Neural progenitor cell (in vitro differentiated cells): ENCODE results near the gene RNF166. TPM values are rescaled to one million over a fixed set of nuclear protein-coding genes. Genes with fewer than 3 reads are reported as not detected.

Experiments
- DNase-seq: peaks from one replicate; pipeline ENCODE4 v3.0.0-alpha.2; 2016; ENCODE audit warnings: low spot score
- H2AFZ ChIP-seq: fragments of 200-600 bp; sonication (generic); replicated peaks from 2 replicates; pipeline ENCODE4 v1.6.1; 2016; ENCODE audit warnings: antibody characterized with exemption
- H3F3A ChIP-seq: fragments of 200-600 bp; sonication (generic); 2 replicates; pipeline ENCODE4 v1.6.1; 2016; ENCODE audit warnings: antibody characterized with exemption, low read depth
- H3K27ac ChIP-seq: fragments of 200-600 bp; sonication (generic); 2 replicates; pipeline ENCODE4 v1.5.1; 2016; ENCODE audit warnings: mild to moderate bottlenecking
- H3K27me3 ChIP-seq: fragments of 200-600 bp; sonication (generic); 2 replicates; pipeline ENCODE4 v1.6.1; 2016; ENCODE audit warnings: mild to moderate bottlenecking, moderate library complexity
- H3K36me3 ChIP-seq: fragments of 200-600 bp; sonication (generic); 2 replicates; pipeline ENCODE4 v1.5.1; 2016
- H3K4me1 ChIP-seq: fragments of 200-600 bp; sonication (generic); 2 replicates; pipeline ENCODE4 v1.6.1; 2016; ENCODE audit warnings: mixed run types
- H3K4me2 ChIP-seq: fragments of 200-600 bp; sonication (generic); 2 replicates; pipeline ENCODE4 v1.6.1; 2016
- H3K4me3 ChIP-seq: fragments of 200-600 bp; sonication (generic); 2 replicates; pipeline ENCODE4 v1.5.1; 2016
- H3K79me2 ChIP-seq: fragments of 200-600 bp; sonication (generic); 2 replicates; pipeline ENCODE4 v1.6.1; 2016; ENCODE audit warnings: low read depth
- H3K9ac ChIP-seq: fragments of 200-600 bp; sonication (generic); 2 replicates; pipeline ENCODE4 v1.6.1; 2016
- H3K9me3 ChIP-seq: fragments of 200-600 bp; sonication (generic); 2 replicates; pipeline ENCODE4 v1.5.1; 2016; ENCODE audit warnings: low read depth
- H4K20me1 ChIP-seq: fragments of 200-600 bp; sonication (generic); 2 replicates; pipeline ENCODE4 v1.6.1; 2016; ENCODE audit warnings: low read depth
- H3K27ac Mint-ChIP-seq: 3 replicates; pipeline ENCODE4 v1.8.0; 2021; ENCODE audit warnings: mixed read lengths
- H3K27me3 Mint-ChIP-seq: 2 replicates; pipeline ENCODE4 v1.8.0; 2022; ENCODE audit warnings: low read depth, mild to moderate bottlenecking, inconsistent platforms, moderate library complexity, mixed read lengths; ENCODE audit not compliant: insufficient read depth
- H3K36me3 Mint-ChIP-seq: 3 replicates; pipeline ENCODE4 v1.8.0; 2021; ENCODE audit warnings: mixed read lengths
- H3K4me1 Mint-ChIP-seq: 3 replicates; pipeline ENCODE4 v1.8.0; 2021; ENCODE audit warnings: mixed read lengths
- H3K4me3 Mint-ChIP-seq: 3 replicates; pipeline ENCODE4 v1.8.0; 2021; ENCODE audit warnings: mild to moderate bottlenecking, moderate library complexity, mixed read lengths
- H3K9me3 Mint-ChIP-seq: 3 replicates; pipeline ENCODE4 v1.8.0; 2020; ENCODE audit warnings: mixed read lengths
- EZH2 ChIP-seq: fragments of 200-600 bp; sonication (generic); IDR thresholded peaks from 2 replicates; pipeline ENCODE4 v1.6.1; 2017; ENCODE audit warnings: antibody characterized with exemption, mild to moderate bottlenecking, moderate library complexity
- EZH2phosphoT487 ChIP-seq: fragments of 200-600 bp; sonication (generic); IDR thresholded peaks from 2 replicates; pipeline ENCODE4 v1.6.1; 2017; ENCODE audit warnings: antibody characterized with exemption
- total RNA-seq: library from RNA; depleted of rRNA; stranded (reverse); fragments of >200 nt; gene quantifications from 2 replicates; pipeline ENCODE4 v1.2.3, GENCODE V29; 2015; ENCODE audit warnings: low replicate concordance
- TF ChIP-seq, protein P1 (sequence below): fragments of 200-600 bp; sonication (generic); IDR thresholded peaks from 2 replicates; pipeline ENCODE4 v1.5.1; 2017; ENCODE audit warnings: antibody characterized with exemption, mild to moderate bottlenecking

RNF166 gene
- total RNA-seq, 1 donor from 2014 or later, result 11.1 TPM

DNA sequence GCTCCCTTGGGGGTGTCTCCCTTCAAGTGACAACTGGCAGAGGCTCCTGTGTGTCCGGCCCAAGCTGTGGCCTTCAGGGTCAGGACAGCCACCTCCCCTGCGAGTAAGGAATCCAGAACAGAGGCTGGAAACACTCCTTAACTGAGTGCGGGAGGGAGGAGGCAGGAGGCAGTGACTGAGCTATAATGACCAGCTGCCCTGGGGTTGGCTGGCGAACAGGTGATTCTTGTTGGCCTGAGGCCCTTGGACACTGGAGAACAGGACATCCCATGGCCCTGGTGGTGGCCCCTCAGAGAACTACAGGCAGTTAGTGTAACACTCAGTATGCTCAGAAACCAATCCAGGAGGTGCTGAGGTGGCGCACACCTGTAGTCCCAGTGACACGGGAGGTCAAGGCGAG is 10.5 kb downstream of the RNF166 start:
- no peaks in the 10 kb centered on the region for H3K79me2 ChIP-seq
- peaks cover 4% of the 10 kb centered on the region for H3K27me3 Mint-ChIP-seq
- H3K27ac ChIP-seq, result no peak overlapping the region
- no peaks in the 10 kb centered on the region for H3F3A ChIP-seq
- no peaks in the 10 kb centered on the region for H3K27me3 ChIP-seq
- no peaks in the 10 kb centered on the region for H3K4me1 ChIP-seq
- H3K36me3 ChIP-seq, result no peaks in the 10 kb centered on the region
- no peaks in the 10 kb centered on the region for H3K4me1 Mint-ChIP-seq
- H3K36me3 Mint-ChIP-seq, result no peaks in the 10 kb centered on the region
- H3K4me3 Mint-ChIP-seq, result no peak overlapping the region
- no peak overlapping the region for H3K4me3 ChIP-seq
- no peak for DNase-seq
- no peaks in the 10 kb centered on the region for H3K9me3 ChIP-seq
- H3K27ac Mint-ChIP-seq, result no peak overlapping the region
- H3K4me2 ChIP-seq, result no peak overlapping the region
- no peaks in the 10 kb centered on the region for H4K20me1 ChIP-seq
- no peaks in the 10 kb centered on the region for H3K9me3 Mint-ChIP-seq
- TF ChIP-seq EZH2 (no peak), EZH2phosphoT487 (no peak)
- TF ChIP-seq, protein P1, sequence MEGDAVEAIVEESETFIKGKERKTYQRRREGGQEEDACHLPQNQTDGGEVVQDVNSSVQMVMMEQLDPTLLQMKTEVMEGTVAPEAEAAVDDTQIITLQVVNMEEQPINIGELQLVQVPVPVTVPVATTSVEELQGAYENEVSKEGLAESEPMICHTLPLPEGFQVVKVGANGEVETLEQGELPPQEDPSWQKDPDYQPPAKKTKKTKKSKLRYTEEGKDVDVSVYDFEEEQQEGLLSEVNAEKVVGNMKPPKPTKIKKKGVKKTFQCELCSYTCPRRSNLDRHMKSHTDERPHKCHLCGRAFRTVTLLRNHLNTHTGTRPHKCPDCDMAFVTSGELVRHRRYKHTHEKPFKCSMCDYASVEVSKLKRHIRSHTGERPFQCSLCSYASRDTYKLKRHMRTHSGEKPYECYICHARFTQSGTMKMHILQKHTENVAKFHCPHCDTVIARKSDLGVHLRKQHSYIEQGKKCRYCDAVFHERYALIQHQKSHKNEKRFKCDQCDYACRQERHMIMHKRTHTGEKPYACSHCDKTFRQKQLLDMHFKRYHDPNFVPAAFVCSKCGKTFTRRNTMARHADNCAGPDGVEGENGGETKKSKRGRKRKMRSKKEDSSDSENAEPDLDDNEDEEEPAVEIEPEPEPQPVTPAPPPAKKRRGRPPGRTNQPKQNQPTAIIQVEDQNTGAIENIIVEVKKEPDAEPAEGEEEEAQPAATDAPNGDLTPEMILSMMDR, result no peak
- H3K9ac ChIP-seq, result no peak overlapping the region
- H2AFZ ChIP-seq, result no peak overlapping the region

DNA sequence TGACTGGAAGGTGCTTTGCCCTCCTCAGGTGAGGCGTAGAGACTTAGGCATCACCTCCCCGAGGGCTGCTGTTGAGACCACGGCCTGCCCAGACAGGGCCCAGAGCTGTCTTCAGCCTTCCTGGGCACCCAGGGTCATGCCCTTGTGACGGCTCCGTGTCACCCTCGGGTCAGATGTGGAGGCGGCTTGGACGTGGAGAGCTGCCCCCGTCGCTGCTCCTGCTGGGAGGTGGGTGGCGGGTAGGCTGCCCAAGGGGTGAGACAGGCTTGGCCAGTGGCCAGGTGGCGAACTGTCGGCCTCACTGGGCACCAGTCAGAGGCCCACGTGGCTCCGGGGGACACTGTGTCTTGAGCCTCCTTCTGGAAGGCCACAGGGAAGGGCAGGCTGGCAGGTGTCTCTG is 11.0 kb downstream of the RNF166 start:
- Mint-ChIP-seq H3K36me3 (no peaks in the 10 kb centered on the region), H3K27me3 (peaks cover 4% of the 10 kb centered on the region), H3K4me3 (no peak overlapping the region), H3K9me3 (no peaks in the 10 kb centered on the region), H3K4me1 (no peaks in the 10 kb centered on the region), H3K27ac (no peak overlapping the region)
- Histone ChIP-seq H3K9me3 (no peaks in the 10 kb centered on the region), H3K27ac (no peak overlapping the region), H4K20me1 (no peaks in the 10 kb centered on the region), H3K79me2 (no peaks in the 10 kb centered on the region), H2AFZ (no peak overlapping the region), H3K36me3 (no peaks in the 10 kb centered on the region), H3K4me1 (no peaks in the 10 kb centered on the region), H3K27me3 (no peaks in the 10 kb centered on the region), H3F3A (no peaks in the 10 kb centered on the region), H3K9ac (no peak overlapping the region), H3K4me3 (no peak overlapping the region), H3K4me2 (no peak overlapping the region)
- TF ChIP-seq, protein P1, result no peak
- TF ChIP-seq EZH2phosphoT487, result no peak
- TF ChIP-seq EZH2, result no peak
- DNase-seq, result no peak

DNA sequence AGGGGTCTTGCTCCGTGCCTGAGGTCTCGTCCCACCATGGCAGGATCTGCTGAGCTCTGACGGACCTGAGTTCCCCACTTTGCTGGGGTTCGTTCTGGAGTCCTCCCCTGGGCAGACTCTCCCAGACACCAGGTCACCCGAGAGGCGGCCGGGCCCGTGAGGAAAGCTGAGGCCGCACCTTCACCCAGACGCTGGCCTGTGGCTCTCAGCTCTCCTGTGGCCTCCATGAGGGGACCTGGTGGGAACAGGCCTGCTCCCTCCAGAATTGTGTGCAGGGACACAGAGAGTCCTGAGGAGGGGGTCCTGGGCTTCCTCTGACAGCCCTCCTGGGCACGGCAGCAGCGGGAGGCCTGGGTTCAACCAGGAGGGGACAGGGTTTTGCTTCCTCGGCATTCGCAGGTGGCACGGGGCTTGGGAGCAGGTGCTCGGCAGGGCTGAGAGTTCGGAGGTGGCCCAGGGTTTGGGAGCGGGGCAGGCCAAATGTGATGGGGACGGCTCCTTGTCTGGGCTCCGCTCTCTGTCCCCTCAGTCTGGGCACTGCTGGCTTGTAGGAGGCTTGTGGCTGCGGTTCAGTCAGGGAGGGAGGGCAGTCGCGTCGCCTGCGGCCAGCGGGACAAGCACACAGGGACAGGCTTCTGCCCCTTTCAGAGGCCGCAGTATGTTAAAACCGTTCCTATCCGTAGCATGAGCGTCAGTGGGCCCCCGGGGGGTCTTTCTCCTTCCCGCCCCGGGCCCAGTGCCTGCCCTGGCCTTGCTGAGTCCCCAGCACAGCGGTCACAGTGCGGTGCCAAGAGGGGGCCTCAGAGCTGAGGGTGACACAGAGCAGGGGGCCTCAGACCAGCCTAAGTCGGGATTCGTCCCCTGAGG is 11.8 kb downstream of the RNF166 start:
- Histone ChIP-seq H3K36me3 (no peaks in the 10 kb centered on the region), H3K4me3 (no peak overlapping the region), H3K4me1 (no peaks in the 10 kb centered on the region), H3K27me3 (peaks cover under 1% of the 10 kb centered on the region), H2AFZ (no peak overlapping the region), H3K4me2 (no peak overlapping the region), H3K27ac (no peak overlapping the region), H3K9ac (no peak overlapping the region), H3K79me2 (no peaks in the 10 kb centered on the region), H3F3A (no peaks in the 10 kb centered on the region), H3K9me3 (no peaks in the 10 kb centered on the region), H4K20me1 (no peaks in the 10 kb centered on the region)
- H3K27ac Mint-ChIP-seq, result no peak overlapping the region
- no peak overlapping the region for H3K4me3 Mint-ChIP-seq
- H3K4me1 Mint-ChIP-seq, result no peaks in the 10 kb centered on the region
- TF ChIP-seq EZH2phosphoT487 (no peak), EZH2 (no peak)
- TF ChIP-seq, protein P1, result no peak
- peaks cover 4% of the 10 kb centered on the region for H3K27me3 Mint-ChIP-seq
- H3K9me3 Mint-ChIP-seq, result no peaks in the 10 kb centered on the region
- DNase-seq, result no peak
- no peaks in the 10 kb centered on the region for H3K36me3 Mint-ChIP-seq
